ENCODE measurements around the gene IRF6. TPM values are rescaled to one million over a fixed set of nuclear protein-coding genes. Genes with fewer than 3 reads are reported as not detected.

Gene IRF6
- total RNA-seq, 1 donor from 2014 or later, result 39.9 TPM

- peaks cover 5% of the 10 kb centered on the region for H3K4me1 Mint-ChIP-seq
- H3K27ac Mint-ChIP-seq, result no peak overlapping the region
- no peak overlapping the region for H3K4me3 Mint-ChIP-seq
Measured at GRCh38 chr1:209770636-209771415, 35.1 kb downstream of the IRF6 start.

GRCh38 chr1:209769971-209770370, 36.0 kb downstream of the IRF6 start:
- TF ChIP-seq CTCF (IDR thresholded peaks at IDR 0.05; ENCODE audit: unreplicated experiment), result no peak
- H3K4me1 Mint-ChIP-seq, result peaks cover 5% of the 10 kb centered on the region
- DNase-seq (ENCODE audit: low spot score in 2 of 2, unreplicated experiment in 2 of 2), result no peak
- no peaks in the 10 kb centered on the region for H3K27me3 Mint-ChIP-seq (ENCODE audit: low read depth)
- H3K4me3 Mint-ChIP-seq, result no peak overlapping the region
- H3K27ac Mint-ChIP-seq, result no peak overlapping the region
- H3K9me3 Mint-ChIP-seq, result no peaks in the 10 kb centered on the region
- no peaks in the 10 kb centered on the region for H3K36me3 Mint-ChIP-seq

More at GRCh38 chr1:209770636-209771415, 35.1 kb downstream of the IRF6 start:
- DNase-seq (ENCODE audit: low spot score in 2 of 2, unreplicated experiment in 2 of 2), result no peak
- no peak for TF ChIP-seq CTCF (IDR thresholded peaks at IDR 0.05; ENCODE audit: unreplicated experiment)
- no peaks in the 10 kb centered on the region for H3K9me3 Mint-ChIP-seq
- no peaks in the 10 kb centered on the region for H3K36me3 Mint-ChIP-seq
- H3K27me3 Mint-ChIP-seq (ENCODE audit: low read depth), result no peaks in the 10 kb centered on the region

GRCh38 chr1:209769171-209769904, 36.6 kb downstream of the IRF6 start:
- H3K4me3 Mint-ChIP-seq, result no peak overlapping the region
- no peaks in the 10 kb centered on the region for H3K9me3 Mint-ChIP-seq
- no peaks in the 10 kb centered on the region for H3K36me3 Mint-ChIP-seq
- H3K27ac Mint-ChIP-seq, result no peak overlapping the region
- no peak for DNase-seq (ENCODE audit: low spot score in 2 of 2, unreplicated experiment in 2 of 2)
- no peaks in the 10 kb centered on the region for H3K27me3 Mint-ChIP-seq (ENCODE audit: low read depth)
- TF ChIP-seq CTCF (IDR thresholded peaks at IDR 0.05; ENCODE audit: unreplicated experiment), result no peak
- peaks cover 5% of the 10 kb centered on the region for H3K4me1 Mint-ChIP-seq

- no peak for TF ChIP-seq CTCF (IDR thresholded peaks at IDR 0.05; ENCODE audit: unreplicated experiment)
- H3K27me3 Mint-ChIP-seq (ENCODE audit: low read depth), result no peaks in the 10 kb centered on the region
- no peak for DNase-seq (ENCODE audit: low spot score in 2 of 2, unreplicated experiment in 2 of 2)
- H3K4me1 Mint-ChIP-seq, result peaks cover 2% of the 10 kb centered on the region
- H3K36me3 Mint-ChIP-seq, result no peaks in the 10 kb centered on the region
- no peak overlapping the region for H3K27ac Mint-ChIP-seq
- H3K4me3 Mint-ChIP-seq, result no peak overlapping the region
- no peaks in the 10 kb centered on the region for H3K9me3 Mint-ChIP-seq
Measured at GRCh38 chr1:209768354-209768774, 37.6 kb downstream of the IRF6 start.

- H3K4me3 Mint-ChIP-seq, result no peak overlapping the region
Measured at GRCh38 chr1:209767706-209768105, 38.2 kb downstream of the IRF6 start.

More at GRCh38 chr1:209767706-209768105, 38.2 kb downstream of the IRF6 start:
- H3K9me3 Mint-ChIP-seq, result no peaks in the 10 kb centered on the region
- H3K36me3 Mint-ChIP-seq, result no peaks in the 10 kb centered on the region
- TF ChIP-seq CTCF (IDR thresholded peaks at IDR 0.05; ENCODE audit: unreplicated experiment), result no peak
- no peaks in the 10 kb centered on the region for H3K4me1 Mint-ChIP-seq
- no peak overlapping the region for H3K27ac Mint-ChIP-seq
- H3K27me3 Mint-ChIP-seq (ENCODE audit: low read depth), result peaks cover 2% of the 10 kb centered on the region
- no peak for DNase-seq (ENCODE audit: low spot score in 2 of 2, unreplicated experiment in 2 of 2)

All from mesothelial cell of epicardium (in vitro differentiated cells).